Stimulated activated CD4-positive, alpha-beta T cell treated with anti-CD3 and anti-CD28 coated beads, Interleukin-4, amount 100 ng/mL, for 24 hours (primary cell): ENCODE data around the gene CCDC91.
"Not testable (repeated sequence)": the region's sequence is repeated elsewhere in the genome, so short reads cannot be mapped to it uniquely, and the experiment has no call there.

Experiments used
- DNase-seq: peaks from one replicate; pipeline ENCODE4 v3.0.0-alpha.2; 2020

CCDC91 gene

GRCh38 chr12:28476206-28476605 lies 285.9 kb downstream of the CCDC91 start:
- not testable (repeated sequence) for DNase-seq

DNA sequence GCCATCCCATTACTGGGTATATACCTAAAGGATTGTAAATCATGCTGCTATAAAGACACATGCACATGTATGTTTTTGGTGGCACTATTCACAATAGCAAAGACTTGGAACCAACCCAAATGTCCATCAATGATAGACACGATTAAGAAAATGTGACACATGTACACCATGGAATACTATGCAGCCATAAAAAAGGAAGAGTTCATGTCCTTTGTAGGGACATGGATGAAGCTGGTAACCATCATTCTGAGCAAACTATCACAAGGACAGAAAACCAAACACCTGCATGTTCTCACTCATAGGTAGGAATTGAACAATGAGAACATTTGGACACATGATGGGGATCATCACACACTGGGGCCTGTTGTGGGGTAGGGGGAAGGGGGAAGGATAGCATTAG lies 288.8 kb downstream of the CCDC91 start:
- not testable (repeated sequence) for DNase-seq

DNA sequence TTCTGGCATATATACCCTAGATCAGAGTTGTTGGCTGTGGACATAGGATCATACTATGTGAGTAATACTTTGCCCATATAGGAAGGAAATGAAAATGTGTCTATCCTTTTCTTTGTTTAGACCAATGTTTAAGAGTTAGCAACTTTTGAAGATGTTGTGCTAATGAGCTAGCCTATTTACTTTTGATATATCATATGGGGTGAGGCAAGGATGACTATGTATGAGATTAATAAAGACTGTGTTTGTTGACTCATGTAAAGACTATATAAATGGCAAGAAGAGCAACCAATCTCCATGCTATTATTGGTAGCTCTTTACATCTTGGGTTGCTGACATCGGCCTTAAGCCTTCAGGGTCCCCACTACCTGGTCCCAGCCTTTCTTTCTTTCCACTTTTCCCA lies 289.4 kb downstream of the CCDC91 start:
- no peak for DNase-seq

DNA sequence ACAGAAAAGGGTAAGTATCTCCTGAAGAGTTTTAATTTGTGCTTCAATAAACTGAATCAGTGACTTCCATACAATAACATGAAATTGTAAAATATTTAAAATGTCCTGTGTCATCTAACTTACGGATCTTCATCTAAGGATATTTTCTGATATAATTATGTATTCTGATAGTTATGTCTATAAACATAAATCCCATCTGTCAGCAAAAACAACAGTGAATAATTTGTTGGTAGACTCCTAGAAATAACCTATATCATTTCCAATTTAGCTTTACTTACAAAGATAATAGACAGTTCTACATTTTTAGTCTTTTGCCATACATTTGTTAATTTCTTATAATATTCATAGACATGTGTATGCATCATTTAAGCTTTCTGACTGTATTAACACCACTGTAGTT lies 293.9 kb downstream of the CCDC91 start:
- DNase-seq, result no peak

GRCh38 chr12:28486521-28486920 lies 296.3 kb downstream of the CCDC91 start:
- DNase-seq, result no peak

DNA sequence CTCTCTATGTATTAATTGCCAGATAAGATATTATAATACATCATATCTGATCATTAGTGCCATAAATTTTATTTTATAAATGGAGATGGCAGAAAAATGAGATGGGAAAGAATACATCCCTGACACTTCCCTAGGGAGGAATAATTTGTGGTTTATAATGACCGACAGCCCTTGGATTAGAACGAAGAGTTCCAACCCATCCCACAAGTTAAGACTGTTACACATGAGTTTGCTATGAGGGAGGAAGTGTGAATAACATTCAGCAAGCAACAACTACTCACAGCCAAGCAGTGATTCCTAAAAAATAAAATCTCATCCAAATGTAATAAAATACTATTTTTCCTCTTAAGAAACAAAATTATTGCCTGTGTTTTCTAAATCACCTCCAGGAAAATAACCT lies 299.0 kb downstream of the CCDC91 start:
- DNase-seq, result no peak

DNA sequence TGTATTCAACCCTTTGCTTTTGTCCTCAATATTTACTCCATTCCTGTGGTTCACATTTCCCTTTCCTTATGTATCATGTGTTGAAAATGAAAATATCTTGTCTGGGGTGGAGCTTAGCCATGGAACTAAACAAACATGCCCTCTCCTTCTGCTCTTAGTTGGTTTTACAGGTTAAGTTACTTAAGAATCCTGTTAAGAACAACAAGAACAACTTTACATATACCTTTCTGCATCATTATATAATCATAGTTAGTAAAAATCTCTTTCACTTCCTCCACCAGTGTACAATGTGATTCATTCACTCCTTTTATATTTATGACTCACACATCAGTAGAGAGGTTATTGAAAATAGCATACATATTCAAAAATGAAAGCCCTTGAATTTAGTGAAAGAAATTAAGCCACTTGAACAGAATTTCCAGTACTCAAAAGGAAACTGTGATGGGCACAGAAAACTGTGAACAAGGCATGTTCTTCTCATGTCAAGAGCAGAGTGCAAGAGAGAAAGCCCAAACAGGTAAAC lies 307.7 kb downstream of the CCDC91 start:
- DNase-seq, result peak; percentile 9

DNA sequence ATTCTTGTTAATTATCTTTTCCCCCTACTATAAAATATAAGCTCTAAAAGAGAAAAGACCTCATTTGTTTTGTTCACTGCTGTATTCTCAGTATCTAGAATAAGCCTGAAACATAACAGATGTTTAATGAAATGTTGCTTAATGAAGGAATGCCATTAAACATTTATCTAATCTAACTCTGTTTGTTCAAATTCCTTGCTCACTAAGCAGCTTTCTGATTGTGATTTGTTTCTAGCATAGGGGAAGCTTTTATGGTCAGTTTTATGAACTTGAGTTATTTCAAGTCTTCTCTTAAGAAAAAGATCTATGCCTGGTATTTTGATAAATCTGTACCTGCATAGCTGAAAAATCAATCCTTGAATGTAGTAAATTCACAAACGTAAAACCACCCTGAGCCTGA lies 308.6 kb downstream of the CCDC91 start:
- DNase-seq, result no peak

GRCh38 chr12:28500373-28501024 lies 310.2 kb downstream of the CCDC91 start:
- no peak for DNase-seq

- DNase-seq, result no peak
Measured at GRCh38 chr12:28506271-28506670, 316.0 kb downstream of the CCDC91 start.

GRCh38 chr12:28507033-28507432 lies 316.8 kb downstream of the CCDC91 start:
- DNase-seq, result no peak

- DNase-seq, result no peak
Measured at GRCh38 chr12:28507867-28508266, 317.6 kb downstream of the CCDC91 start.

- no peak for DNase-seq
Measured at GRCh38 chr12:28512406-28512805, 322.1 kb downstream of the CCDC91 start.

DNA sequence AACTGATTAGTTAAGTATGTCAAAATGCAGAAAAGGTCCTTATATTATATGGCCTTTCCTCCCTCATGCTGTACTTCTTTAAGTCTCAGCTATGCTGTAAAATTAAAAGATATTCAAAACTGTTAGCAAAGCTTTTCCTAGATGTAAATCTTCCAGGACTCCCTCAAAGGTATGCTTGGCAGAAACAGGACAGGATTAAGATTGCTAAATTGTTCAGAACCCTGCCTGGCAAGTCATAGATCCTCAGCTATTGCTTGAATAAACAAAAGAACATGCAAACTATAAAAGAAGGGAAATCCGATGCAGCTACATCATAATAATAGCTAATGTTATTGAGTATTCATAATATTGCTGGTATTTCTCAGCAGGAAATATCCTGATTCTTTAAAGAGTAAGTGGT lies 322.6 kb downstream of the CCDC91 start:
- DNase-seq, result no peak

GRCh38 chr12:28513983-28514382 lies 323.7 kb downstream of the CCDC91 start:
- no peak for DNase-seq

GRCh38 chr12:28517101-28517500 lies 326.8 kb downstream of the CCDC91 start:
- no peak for DNase-seq

DNA sequence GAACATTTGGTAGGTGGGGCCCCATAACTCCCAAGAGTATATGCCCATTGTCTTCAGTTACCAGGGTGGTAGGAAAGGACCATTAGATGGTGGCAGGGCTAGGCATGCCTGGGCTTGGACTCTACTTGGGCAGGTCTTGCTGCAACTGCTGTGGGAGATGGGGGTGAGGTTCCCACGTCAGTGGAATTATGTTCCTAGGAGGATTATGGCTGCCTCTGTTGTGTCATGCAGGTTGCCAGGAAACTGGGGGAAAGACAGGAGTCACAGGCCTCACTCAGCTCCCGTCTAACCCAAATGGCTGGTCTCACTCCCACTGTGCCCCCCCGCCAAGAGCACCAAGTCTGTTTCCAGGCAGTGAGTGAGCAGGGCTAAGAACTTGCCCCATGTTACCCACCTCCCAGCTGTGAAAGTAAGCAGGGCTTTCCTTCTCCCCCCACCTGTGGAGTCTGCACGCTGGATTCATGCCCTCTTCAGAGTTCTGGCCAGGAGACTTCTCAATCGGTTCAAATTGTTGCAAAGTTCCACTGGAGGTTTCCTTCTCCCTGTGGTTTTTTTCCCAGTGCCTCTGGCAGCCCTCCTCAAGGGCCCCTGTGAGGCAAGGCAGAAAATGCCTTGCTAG lies 337.5 kb downstream of the CCDC91 start:
- DNase-seq, result no peak

DNA sequence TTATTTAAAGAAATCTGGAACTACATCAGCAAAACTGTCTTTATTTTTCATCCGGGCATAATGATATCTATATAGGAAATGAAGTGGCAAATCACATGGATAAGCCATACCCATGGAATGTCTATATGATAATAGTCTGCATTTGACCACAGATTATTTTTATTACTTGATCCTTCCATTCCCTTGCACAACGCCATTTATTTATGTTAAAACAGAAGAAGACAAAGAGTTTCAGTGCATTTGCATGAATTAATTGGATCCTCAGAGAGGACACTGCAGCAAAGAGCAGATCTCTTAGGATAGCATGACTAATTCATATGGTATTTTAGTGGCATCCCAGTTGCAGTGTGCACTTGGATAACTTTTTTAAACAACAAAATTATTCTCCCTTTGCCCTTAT lies 345.0 kb downstream of the CCDC91 start:
- no peak for DNase-seq

- no peak for DNase-seq
Measured at GRCh38 chr12:28536088-28536487, 345.8 kb downstream of the CCDC91 start.

DNA sequence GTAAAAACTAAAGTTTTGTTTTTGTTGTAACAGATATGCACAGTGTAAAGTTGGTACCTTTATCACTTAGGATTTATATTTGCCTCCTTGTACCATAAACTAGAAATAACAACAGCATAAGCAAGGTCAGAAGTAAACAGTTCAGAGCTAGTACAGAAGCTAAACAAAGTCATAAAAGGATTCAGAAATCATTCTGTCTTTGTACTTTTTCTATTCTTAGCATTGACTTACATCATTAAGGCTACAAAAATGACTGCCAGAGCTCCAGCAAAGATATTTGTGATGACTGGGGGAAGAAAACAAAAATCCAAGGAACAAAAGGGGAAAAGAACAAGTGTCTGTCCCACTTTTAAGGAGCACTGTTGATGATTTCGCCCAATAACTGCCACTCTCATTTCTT lies 347.2 kb downstream of the CCDC91 start:
- no peak for DNase-seq

- no peak for DNase-seq
Measured at GRCh38 chr12:28539691-28540323, 349.6 kb downstream of the CCDC91 start.

DNA sequence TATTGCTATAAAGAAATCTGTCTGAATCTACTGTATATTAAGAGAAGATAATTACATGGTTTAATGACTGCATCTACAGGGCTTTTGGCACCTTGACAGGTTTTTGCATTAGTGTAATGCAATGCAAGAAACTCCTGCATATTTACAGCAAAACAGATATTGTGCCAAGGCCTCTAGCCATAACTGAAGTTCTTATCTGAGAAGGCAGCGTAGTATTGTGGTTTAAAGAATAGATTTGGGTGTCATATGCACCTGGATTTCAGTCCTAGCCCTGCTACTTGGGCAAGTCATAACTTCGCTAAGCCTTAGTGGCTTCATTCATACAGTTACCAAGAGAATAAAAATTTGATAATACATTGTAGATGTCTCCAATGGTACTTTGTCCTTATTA lies 350.1 kb downstream of the CCDC91 start:
- DNase-seq, result no peak

GRCh38 chr12:28543021-28543890 lies 353.0 kb downstream of the CCDC91 start:
- DNase-seq, result no peak
